H9 (cell line): Measurements from ENCODE around the gene RCN2. TPM values are rescaled to one million over a fixed set of nuclear protein-coding genes. Genes with fewer than 3 reads are reported as not detected.

Experiments
- DNase-seq: peaks from one replicate; pipeline ENCODE4 v3.0.0-alpha.2; 2017
- H2AFZ ChIP-seq: one replicate; pipeline ENCODE4 v1.6.1; 2013; ENCODE audit warnings: mild to moderate bottlenecking, low read length, control low read depth, moderate library complexity
- H2AK5ac ChIP-seq: 2 replicates; pipeline ENCODE4 v1.6.1; 2013; ENCODE audit warnings: low read length, control low read depth, mixed read lengths; ENCODE audit not compliant: insufficient read length
- H2BK120ac ChIP-seq: one replicate; pipeline ENCODE4 v1.6.1; 2013; ENCODE audit warnings: low read depth, mild to moderate bottlenecking, low read length, control low read depth, inconsistent platforms; ENCODE audit not compliant: poor library complexity, severe bottlenecking
- H2BK12ac ChIP-seq: 2 replicates; pipeline ENCODE4 v1.6.1; 2013; ENCODE audit warnings: low read length, control low read depth, mixed read lengths, low read depth; ENCODE audit not compliant: insufficient read length
- H2BK15ac ChIP-seq: 2 replicates; pipeline ENCODE4 v1.6.1; 2013; ENCODE audit warnings: low read depth, low read length, control low read depth
- H2BK20ac ChIP-seq: one replicate; pipeline ENCODE4 v1.6.1; 2013; ENCODE audit warnings: low read depth, mild to moderate bottlenecking, low read length, control low read depth, inconsistent platforms; ENCODE audit not compliant: poor library complexity, severe bottlenecking
- H2BK5ac ChIP-seq: 2 replicates; pipeline ENCODE4 v1.6.1; 2013; ENCODE audit warnings: low read length, control low read depth, mixed read lengths; ENCODE audit not compliant: insufficient read length
- H3K14ac ChIP-seq: 2 replicates; pipeline ENCODE4 v1.6.1; 2013; ENCODE audit warnings: low read length, control low read depth; ENCODE audit not compliant: insufficient read depth
- H3K18ac ChIP-seq: 2 replicates; pipeline ENCODE4 v1.6.1; 2013; ENCODE audit warnings: low read depth, mild to moderate bottlenecking, mixed read lengths, low read length, control low read depth; ENCODE audit not compliant: insufficient read length
- H3K23ac ChIP-seq: 2 replicates; pipeline ENCODE4 v1.6.1; 2013; ENCODE audit warnings: low read length, control low read depth, mixed read lengths, low read depth; ENCODE audit not compliant: insufficient read length
- H3K23me2 ChIP-seq: 2 replicates; pipeline ENCODE4 v1.6.1; 2013; ENCODE audit warnings: low read depth, mild to moderate bottlenecking, mixed read lengths, low read length, control low read depth; ENCODE audit not compliant: insufficient read length, poor library complexity, severe bottlenecking
- H3K27ac ChIP-seq: 2 replicates; pipeline ENCODE4 v1.5.1; 2013; ENCODE audit warnings: low read length, control low read depth, mixed read lengths, low read depth; ENCODE audit not compliant: insufficient read length
- H3K27me3 ChIP-seq: 2 replicates; pipeline ENCODE4 v1.6.1; 2013; ENCODE audit warnings: low read length, control low read depth, inconsistent platforms; ENCODE audit not compliant: insufficient read depth
- H3K4ac ChIP-seq: 2 replicates; pipeline ENCODE4 v1.6.1; 2013; ENCODE audit warnings: low read depth, mild to moderate bottlenecking, control low read depth, inconsistent platforms, low read length, moderate library complexity
- H3K4me1 ChIP-seq: 2 replicates; pipeline ENCODE4 v1.6.1; 2013; ENCODE audit warnings: low read length, control low read depth, inconsistent platforms; ENCODE audit not compliant: insufficient read depth
- H3K4me2 ChIP-seq: 2 replicates; pipeline ENCODE4 v1.6.1; 2013; ENCODE audit warnings: low read length, control low read depth, mixed read lengths; ENCODE audit not compliant: insufficient read length, insufficient read depth
- H3K56ac ChIP-seq: 2 replicates; pipeline ENCODE4 v1.6.1; 2013; ENCODE audit warnings: low read depth, mild to moderate bottlenecking, mixed read lengths, low read length, control low read depth; ENCODE audit not compliant: insufficient read length
- H3K79me1 ChIP-seq: 2 replicates; pipeline ENCODE4 v1.6.1; 2013; ENCODE audit warnings: low read depth, mild to moderate bottlenecking, moderate library complexity, low read length, control low read depth, inconsistent platforms; ENCODE audit not compliant: insufficient read depth, poor library complexity, severe bottlenecking
- H3K79me2 ChIP-seq: 2 replicates; pipeline ENCODE4 v1.6.1; 2013; ENCODE audit warnings: low read length, control low read depth, inconsistent platforms; ENCODE audit not compliant: insufficient read depth
- H3K9ac ChIP-seq: 2 replicates; pipeline ENCODE4 v1.6.1; 2013; ENCODE audit warnings: low read length, control low read depth, mixed read lengths; ENCODE audit not compliant: insufficient read length; ENCODE audit errors: extremely low read depth
- H3K9me3 ChIP-seq: one replicate; pipeline ENCODE4 v1.6.1; 2013; ENCODE audit warnings: low read depth, low read length, inconsistent platforms; ENCODE audit not compliant: control insufficient read depth
- H3T11ph ChIP-seq: one replicate; pipeline ENCODE4 v1.6.1; 2013; ENCODE audit warnings: mild to moderate bottlenecking, low read length, control low read depth, inconsistent platforms
- H4K20me1 ChIP-seq: one replicate; pipeline ENCODE4 v1.6.1; 2013; ENCODE audit not compliant: control insufficient read depth, insufficient read length, insufficient read depth
- H4K5ac ChIP-seq: 2 replicates; pipeline ENCODE4 v1.6.1; 2013; ENCODE audit warnings: low read depth, mild to moderate bottlenecking, mixed read lengths, low read length, control low read depth; ENCODE audit not compliant: insufficient read length
- H4K8ac ChIP-seq: replicated peaks from 2 replicates; pipeline ENCODE4 v1.6.1; 2013; ENCODE audit warnings: low read length, control low read depth, mixed read lengths, low read depth; ENCODE audit not compliant: insufficient read length
- H4K91ac ChIP-seq: 2 replicates; pipeline ENCODE4 v1.6.1; 2013; ENCODE audit warnings: low read depth, mild to moderate bottlenecking, moderate library complexity, mixed read lengths, low read length, control low read depth; ENCODE audit not compliant: insufficient read length
- H3K27ac Mint-ChIP-seq, 3 experiments: 2 replicates in 2 of 3; 3 replicates in 1 of 3; pipeline ENCODE4 v1.8.0; 2020 to 2021; ENCODE audit warnings: mixed read lengths in 3 of 3, mild to moderate bottlenecking in 1 of 3, moderate library complexity in 1 of 3
- H3K27me3 Mint-ChIP-seq: 2 replicates; pipeline ENCODE4 v1.8.0; 2021; ENCODE audit warnings: low read depth, mild to moderate bottlenecking, moderate library complexity, mixed read lengths
- H3K36me3 Mint-ChIP-seq, 3 experiments: 2 replicates in 2 of 3; 3 replicates in 1 of 3; pipeline ENCODE4 v1.8.0; 2020 to 2021; ENCODE audit warnings: low read depth in 3 of 3, mixed read lengths in 3 of 3; ENCODE audit not compliant: insufficient read depth in 1 of 3
- H3K4me1 Mint-ChIP-seq, 2 experiments: 2 replicates each; pipeline ENCODE4 v1.8.0; 2020; ENCODE audit warnings: mixed read lengths in 2 of 2
- H3K4me3 Mint-ChIP-seq, 2 experiments: 2 replicates in 1 of 2; 3 replicates in 1 of 2; pipeline ENCODE4 v1.8.0; 2020 to 2021; ENCODE audit warnings: mild to moderate bottlenecking in 2 of 2, mixed read lengths in 2 of 2, moderate library complexity in 1 of 2
- H3K9me3 Mint-ChIP-seq, 2 experiments: 2 replicates in 1 of 2; 3 replicates in 1 of 2; pipeline ENCODE4 v1.8.0; 2020; ENCODE audit warnings: mild to moderate bottlenecking in 2 of 2, mixed read lengths in 2 of 2, moderate library complexity in 1 of 2
- CTCF ChIP-seq: fragments of 200-600 bp; sonication (generic); conservative IDR thresholded peaks from 3 replicates; pipeline ENCODE4 v1.8.0; 2021; ENCODE audit warnings: antibody characterized with exemption, mild to moderate bottlenecking
- WGBS: extraction: QIAGEN DNeasy Blood & Tissue Kit; methylation state at CpG from one replicate; pipeline ENCODE4 v1.1.7; 2013; ENCODE audit warnings: missing lambda C conversion rate, low lambda C conversion rate, mixed read lengths; ENCODE audit not compliant: insufficient read length; ENCODE audit errors: extremely low coverage; 5-methylcytosine and 5-hydroxymethylcytosine counted together
- total RNA-seq: library from RNA; stranded (reverse); gene quantifications from 2 replicates; pipeline ENCODE4 v1.2.1, GENCODE V29; 2021

Gene RCN2
- total RNA-seq, 1 experiment from 2014 or later, result 139 TPM

GRCh38 chr15:76954744-76955143, 23.2 kb downstream of the RCN2 start:
- Histone ChIP-seq H3T11ph (no peak overlapping the region), H3K4me1 (no peaks in the 10 kb centered on the region), H2BK15ac (no peak overlapping the region), H2BK120ac (no peak overlapping the region), H3K23me2 (no peaks in the 10 kb centered on the region), H3K9me3 (no peaks in the 10 kb centered on the region), H3K14ac (no peak overlapping the region), H3K27ac (no peak overlapping the region), H2BK20ac (no peak overlapping the region), H3K4me2 (no peak overlapping the region), H3K56ac (no peak overlapping the region), H2AK5ac (no peak overlapping the region), H2BK5ac (no peak overlapping the region), H3K79me2 (no peaks in the 10 kb centered on the region), H3K18ac (no peak overlapping the region), H2AFZ (no peak overlapping the region), H3K79me1 (no peaks in the 10 kb centered on the region), H4K91ac (no peak overlapping the region), H3K4ac (no peak overlapping the region), H3K9ac (no peak overlapping the region), H4K20me1 (no peaks in the 10 kb centered on the region), H2BK12ac (no peak overlapping the region), H4K8ac (no peak overlapping the region), H3K27me3 (no peaks in the 10 kb centered on the region), H3K23ac (no peak overlapping the region), H4K5ac (no peak overlapping the region)
- Mint-ChIP-seq H3K4me3 (no peak overlapping the region), H3K27me3 (peaks cover 2% of the 10 kb centered on the region; the same call in 1 of the 2 replicates), H3K9me3 (peaks cover 0 to 3% of the 10 kb centered on the region in 2 experiments; a peak in 2 of 5 replicates), H3K4me1 (peaks cover 3 to 7% of the 10 kb centered on the region in 2 experiments; a peak in 3 of 4 replicates), H3K36me3 (peaks cover 0 to 11% (median 11%) of the 10 kb centered on the region in 3 experiments; a peak in 5 of 7 replicates), H3K27ac (no peak overlapping the region)
- no peak for TF ChIP-seq CTCF
- no CpG with 5 or more reads among the region's 2 CpGs for WGBS
- no peak for DNase-seq
